Skeletal muscle cell (primary cell): Measurements from ENCODE around the gene KCTD7.
"Not testable (repeated sequence)": the region's sequence is repeated elsewhere in the genome, so short reads cannot be mapped to it uniquely, and the experiment has no call there.

Experiments used
- DNase-seq: peaks from one replicate; pipeline ENCODE4 v3.0.0-alpha.2; 2010; ENCODE audit warnings: low read depth
- H3K4me3 ChIP-seq: 2 replicates; pipeline ENCODE4 v1.5.1; 2011; ENCODE audit warnings: low read depth, mild to moderate bottlenecking, control low read depth, low read length, moderate library complexity

The KCTD7 gene

GRCh38 chr7:66609176-66609575 lies 19.5 kb upstream of the KCTD7 start:
- H3K4me3 ChIP-seq, result no peak overlapping the region
- DNase-seq, result no peak

- DNase-seq, H3K4me3 ChIP-seq: not testable (repeated sequence)
Measured at GRCh38 chr7:66614596-66614995, 14.1 kb upstream of the KCTD7 start.

GRCh38 chr7:66615699-66616098 lies 13.0 kb upstream of the KCTD7 start:
- DNase-seq, result no peak
- H3K4me3 ChIP-seq, result no peak overlapping the region

GRCh38 chr7:66617295-66617694 lies 11.4 kb upstream of the KCTD7 start:
- H3K4me3 ChIP-seq, result no peak overlapping the region
- no peak for DNase-seq

- H3K4me3 ChIP-seq, DNase-seq: not testable (repeated sequence)
Measured at GRCh38 chr7:66619341-66619948, 9.2 kb upstream of the KCTD7 start.

GRCh38 chr7:66626331-66626934 lies 2.2 kb upstream of the KCTD7 start:
- DNase-seq, result peak; percentile 49

GRCh38 chr7:66627151-66627681 lies 1.5 kb upstream of the KCTD7 start:
- peak; percentile 74 for DNase-seq
- H3K4me3 ChIP-seq, result no peak overlapping the region

More at GRCh38 chr7:66626331-66626934, 2.2 kb upstream of the KCTD7 start:
- H3K4me3 ChIP-seq, result no peak overlapping the region

- peak overlapping the region; percentile 71 for H3K4me3 ChIP-seq
- no peak for DNase-seq
Measured at GRCh38 chr7:66627881-66628360, 760 bp upstream of the KCTD7 start.

GRCh38 chr7:66629222-66630062 lies 761 bp downstream of the KCTD7 start:
- H3K4me3 ChIP-seq, result peak overlapping the region; percentile 66
- DNase-seq, result no peak

- no peak overlapping the region for H3K4me3 ChIP-seq
- no peak for DNase-seq
Measured at GRCh38 chr7:66630531-66630930, 1.9 kb downstream of the KCTD7 start.

GRCh38 chr7:66631471-66631870 lies 2.8 kb downstream of the KCTD7 start:
- no peak overlapping the region for H3K4me3 ChIP-seq
- DNase-seq, result no peak

- DNase-seq, result no peak
- no peak overlapping the region for H3K4me3 ChIP-seq
Measured at GRCh38 chr7:66634816-66635215, 6.1 kb downstream of the KCTD7 start.

- not testable (repeated sequence) for DNase-seq, H3K4me3 ChIP-seq
Measured at GRCh38 chr7:66635322-66635981, 6.8 kb downstream of the KCTD7 start.

GRCh38 chr7:66635982-66636546 lies 7.4 kb downstream of the KCTD7 start:
- DNase-seq, result peak; percentile 27

GRCh38 chr7:66638309-66639099 lies 9.8 kb downstream of the KCTD7 start:
- no peak overlapping the region for H3K4me3 ChIP-seq
- DNase-seq, result no peak

More at GRCh38 chr7:66635982-66636546, 7.4 kb downstream of the KCTD7 start:
- not testable (repeated sequence) for H3K4me3 ChIP-seq

GRCh38 chr7:66639773-66640172 lies 11.1 kb downstream of the KCTD7 start:
- no peak for DNase-seq
- no peak overlapping the region for H3K4me3 ChIP-seq

GRCh38 chr7:66640802-66641525 lies 12.3 kb downstream of the KCTD7 start:
- no peak overlapping the region for H3K4me3 ChIP-seq
- no peak for DNase-seq

- no peak for DNase-seq
- H3K4me3 ChIP-seq, result no peak overlapping the region
Measured at GRCh38 chr7:66641526-66641871, 12.8 kb downstream of the KCTD7 start.
